ENCODE results near the gene NRL.
"Not testable (repeated sequence)": the region's sequence is repeated elsewhere in the genome, so short reads cannot be mapped to it uniquely, and the experiment has no call there.

Gene NRL

DNA sequence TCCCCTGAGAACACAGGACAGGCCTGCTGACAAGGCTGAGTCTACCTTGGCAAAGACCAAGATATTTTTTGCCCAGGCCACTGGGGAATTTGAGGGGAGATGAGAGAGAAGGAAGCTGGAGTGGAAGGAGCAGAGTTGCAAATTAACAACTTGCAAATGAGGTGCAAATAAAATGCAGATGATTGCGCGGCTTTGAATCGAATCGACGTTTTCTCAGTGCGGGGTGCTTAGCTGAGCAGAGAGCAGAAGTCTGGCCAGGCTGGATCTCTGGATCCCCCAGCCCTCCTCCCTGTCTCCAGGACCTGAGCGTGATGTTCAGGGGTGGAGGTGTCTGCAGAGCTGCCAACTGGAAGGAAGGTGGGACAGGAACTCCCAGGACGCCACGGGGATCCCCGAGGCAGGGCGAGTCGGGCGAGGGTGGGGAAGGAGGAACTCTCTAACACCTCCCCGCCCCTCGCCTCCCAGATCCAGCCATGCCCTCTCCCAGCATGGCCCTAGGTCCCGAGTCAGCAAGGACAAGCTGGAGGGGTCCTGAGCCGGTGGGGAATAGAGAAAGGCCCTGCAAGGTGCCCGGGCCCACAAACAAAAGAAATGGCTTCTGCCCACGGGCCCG is 63.5 kb downstream of the NRL start:
- DNase-seq: no peak

DNA sequence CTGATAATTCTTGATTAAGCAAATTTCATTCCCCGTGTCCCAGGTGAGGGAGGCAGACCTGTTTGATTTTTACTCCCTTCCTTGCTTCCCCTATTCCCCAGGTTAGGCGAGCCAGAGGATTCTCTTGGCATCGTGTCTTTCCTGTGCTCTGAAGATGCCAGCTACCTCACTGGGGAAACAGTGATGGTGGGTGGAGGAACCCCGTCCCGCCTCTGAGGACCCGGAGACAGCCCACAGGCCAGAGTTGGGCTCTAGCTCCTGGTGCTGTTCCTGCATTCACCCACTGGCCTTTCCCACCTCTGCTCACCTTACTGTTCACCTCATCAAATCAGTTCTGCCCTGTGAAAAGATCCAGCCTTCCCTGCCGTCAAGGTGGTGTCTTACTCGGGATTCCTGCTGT is 64.0 kb downstream of the NRL start:
- not testable (repeated sequence) for DNase-seq

DNA sequence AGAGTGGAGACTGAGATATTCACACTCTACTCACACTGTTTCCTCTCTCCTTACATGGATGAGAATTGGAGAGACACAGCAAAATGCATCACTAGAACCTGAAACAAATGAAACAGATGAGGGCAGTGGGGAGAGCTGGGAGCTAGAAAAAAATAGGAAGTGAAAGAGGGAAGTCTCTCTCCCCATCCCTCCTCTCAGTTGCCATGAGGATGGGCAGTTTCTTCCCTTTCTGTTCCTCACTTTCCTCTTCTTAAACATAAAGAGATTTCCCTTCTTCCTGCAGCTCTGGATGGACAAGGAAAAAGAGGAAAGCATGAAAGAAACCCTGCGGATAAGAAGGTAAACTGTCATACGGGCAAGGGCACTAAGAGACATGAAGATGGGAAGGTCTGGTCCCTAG is 65.7 kb downstream of the NRL start:
- not testable (repeated sequence) for DNase-seq

DNA sequence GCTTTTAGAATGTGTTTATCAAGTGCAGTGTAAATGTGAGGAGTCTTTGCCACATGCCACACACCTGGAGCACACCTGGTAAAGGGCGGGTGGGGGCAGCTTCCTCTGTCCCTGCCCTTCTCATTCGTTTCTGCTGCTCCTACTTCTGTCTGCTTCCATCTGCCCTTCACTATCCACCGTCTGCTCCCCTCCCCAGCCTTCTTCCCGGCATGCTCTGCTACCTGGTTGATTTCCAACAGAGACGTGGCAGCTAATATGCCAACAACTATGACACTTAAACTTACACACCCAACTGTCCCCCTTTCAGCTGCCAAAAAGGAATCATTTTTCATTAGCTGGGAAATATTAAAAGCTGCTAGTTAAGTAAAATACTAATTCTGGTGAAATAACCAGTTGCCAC is 72.0 kb downstream of the NRL start:
- no peak for DNase-seq

DNA sequence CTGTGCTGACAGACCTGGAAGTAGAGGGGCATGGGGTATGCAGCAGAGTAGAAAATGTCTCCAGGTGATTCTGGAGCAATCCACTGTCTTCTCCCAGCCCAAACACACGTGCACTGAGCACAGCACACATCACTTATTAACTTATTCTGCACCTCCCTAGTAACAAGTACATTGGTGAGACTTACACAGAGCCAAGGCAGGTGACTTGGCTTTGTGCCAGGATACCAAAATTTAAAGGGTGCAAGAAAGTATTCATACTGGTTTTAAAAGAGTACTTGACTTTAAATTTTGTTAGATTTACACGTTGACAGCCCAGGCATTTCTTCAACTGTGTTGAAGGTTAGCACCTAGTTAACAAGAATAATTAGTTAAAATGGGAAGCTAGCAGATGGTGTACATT is 74.1 kb downstream of the NRL start:
- no peak for DNase-seq

DNA sequence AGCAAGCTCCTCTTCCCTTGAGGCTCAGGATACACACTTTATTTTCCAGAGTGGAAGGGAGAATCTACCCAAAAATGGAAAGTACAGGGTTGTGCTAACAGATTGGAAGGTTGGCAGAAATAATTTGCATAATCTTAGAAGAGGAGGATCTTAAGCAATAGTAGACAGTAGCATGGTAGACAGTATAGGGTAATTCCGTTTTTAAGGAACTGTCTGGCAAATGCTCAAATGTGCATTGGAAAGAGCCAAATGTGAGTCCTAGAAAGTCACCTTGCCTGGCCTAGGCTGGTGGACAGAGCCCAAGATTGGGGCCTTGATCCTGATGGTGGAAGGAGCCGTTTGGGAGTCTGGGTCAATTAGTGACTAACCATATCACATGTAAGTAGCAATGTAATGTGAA is 76.1 kb downstream of the NRL start:
- no peak for DNase-seq

DNA sequence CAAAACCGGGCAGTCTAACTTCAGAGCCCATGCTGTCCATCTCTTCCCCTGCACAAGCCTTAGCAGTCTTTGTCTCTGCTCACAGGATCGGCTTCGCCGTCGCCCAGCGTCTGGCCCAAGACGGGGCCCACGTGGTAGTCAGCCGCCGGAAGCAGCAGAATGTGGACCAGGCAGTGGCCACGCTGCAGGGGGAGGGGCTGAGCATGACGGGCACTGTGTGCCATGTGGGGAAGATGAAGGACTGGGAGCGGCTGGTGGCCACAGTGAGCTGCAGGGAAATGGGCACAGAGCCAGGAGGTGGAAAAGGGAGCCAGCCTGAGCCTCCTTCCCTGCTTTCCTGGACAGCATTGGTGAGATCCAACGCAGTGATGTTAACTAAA is 77.1 kb downstream of the NRL start:
- DNase-seq: no peak

DNA sequence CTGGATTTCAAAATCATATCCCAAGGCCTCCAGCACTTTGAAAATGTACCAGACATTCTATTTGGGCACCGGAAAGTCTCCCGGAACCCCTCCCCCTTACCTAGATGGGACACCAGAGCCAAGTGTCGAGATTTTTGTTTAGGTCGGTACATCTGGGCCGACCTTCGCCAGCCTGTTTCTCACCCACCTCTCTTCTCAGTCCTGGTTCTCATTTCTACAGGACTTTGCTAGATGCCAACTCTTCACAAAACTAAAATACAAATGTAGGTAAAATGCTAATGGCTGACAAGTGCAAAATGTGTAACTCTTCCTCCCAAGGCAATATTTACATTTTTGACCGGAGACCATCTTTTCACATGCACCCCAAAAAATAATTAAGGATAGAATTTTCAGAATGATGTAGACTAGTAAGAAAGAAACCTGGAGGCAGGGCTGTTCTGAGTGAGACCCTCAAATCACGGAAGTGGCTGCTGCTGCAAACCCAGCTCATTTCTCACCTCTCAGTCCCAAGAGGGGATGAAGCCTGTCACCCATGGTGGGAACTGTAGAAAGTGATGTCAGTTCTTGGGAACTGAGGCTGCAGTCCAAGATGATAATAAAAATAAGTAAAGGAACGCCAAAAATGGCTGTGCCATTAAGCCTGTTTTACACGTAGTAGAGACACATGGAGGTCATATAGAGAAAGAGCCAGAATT is 77.6 kb downstream of the NRL start:
- DNase-seq: not testable (repeated sequence)

DNA sequence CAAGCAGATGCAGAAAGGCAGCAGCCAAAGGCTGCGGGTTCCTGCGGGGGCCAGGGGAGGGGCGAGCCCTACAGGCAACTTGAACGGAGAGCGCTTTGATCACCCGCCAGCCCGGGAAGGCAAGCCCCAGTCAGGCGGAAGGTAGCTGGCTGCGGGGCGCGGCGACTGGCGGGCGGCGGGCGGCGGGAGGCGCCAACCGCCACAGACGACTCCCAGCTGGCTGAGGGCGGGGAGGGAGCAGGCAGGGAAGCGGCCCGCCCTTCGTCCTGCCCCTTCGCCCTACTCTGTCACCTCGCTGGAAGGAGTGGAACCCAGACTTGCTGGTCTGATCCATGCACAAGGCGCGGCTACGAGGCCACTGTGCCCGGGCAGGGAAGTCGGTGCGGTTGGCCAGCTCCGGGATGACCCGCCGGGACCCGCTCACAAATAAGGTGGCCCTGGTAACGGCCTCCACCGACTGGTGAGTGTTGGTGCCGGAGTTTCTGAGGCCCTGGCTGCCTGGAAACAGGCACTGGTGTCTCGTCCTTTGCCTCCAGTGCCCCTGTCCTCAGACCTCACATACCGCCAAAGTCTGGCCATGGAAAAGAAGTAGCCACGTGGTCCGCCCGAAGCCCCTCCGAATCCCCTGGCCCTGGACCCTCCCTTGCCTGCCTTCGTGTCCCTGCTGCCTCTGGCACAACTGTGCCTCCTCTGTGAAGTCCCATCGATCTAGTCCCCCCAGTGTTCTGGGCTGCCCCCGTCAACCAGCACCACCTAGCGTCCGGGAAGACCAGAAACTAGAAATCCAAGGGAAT is 78.4 kb downstream of the NRL start:
- peak; percentile 36 to 81 for DNase-seq

DNA sequence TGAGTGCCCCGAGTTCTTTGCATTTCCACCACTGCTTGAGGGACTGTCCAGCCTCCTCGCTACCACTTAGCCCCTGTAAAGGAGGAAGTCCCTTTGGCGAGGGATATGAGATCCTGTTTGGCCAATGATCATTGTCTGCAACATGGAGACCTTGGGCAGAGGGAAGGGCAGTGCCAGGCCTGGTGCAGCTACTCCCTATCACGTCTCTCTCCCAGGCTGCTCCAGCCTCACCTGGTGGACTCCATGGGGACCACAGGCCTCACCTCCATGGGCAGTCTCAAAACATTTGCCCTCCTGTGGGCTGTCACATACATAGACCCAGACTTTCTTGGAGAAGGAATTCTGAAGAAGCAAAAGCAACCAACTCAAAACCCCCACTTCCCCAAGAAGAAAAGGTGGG is 79.0 kb downstream of the NRL start:
- DNase-seq: not testable (repeated sequence)

DNA sequence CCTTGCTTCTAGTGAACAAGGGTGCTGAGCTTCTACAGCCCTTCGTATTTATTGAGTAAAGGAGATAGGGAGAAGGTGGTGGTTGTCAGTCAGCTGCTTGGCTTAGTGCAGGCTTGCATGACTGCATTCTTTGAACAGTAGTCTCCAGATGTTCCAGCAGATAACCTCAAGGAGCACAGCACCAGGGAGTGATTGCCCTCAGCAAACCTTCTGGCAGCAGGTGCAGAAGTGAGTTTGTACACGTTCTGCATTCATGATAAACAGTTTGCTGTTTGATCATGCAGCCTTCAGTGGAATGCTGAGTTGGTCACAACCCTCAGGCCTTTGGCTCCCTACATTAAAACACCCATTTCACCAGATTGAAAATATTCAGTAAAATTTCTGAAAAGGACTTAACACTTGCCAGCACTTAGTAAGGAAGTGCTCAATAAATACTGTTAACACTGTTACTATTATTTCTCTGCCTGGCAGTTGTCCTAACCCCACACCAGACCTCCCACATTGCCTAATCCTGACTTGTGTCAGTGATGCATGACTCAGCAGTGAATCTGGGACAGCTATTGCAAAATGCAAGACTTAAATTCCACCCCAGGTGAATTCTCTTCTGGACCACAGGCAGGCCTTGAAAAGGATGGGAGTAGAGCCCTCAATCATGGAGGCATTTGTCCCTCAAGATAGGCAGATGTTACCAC is 81.9 kb downstream of the NRL start:
- no peak for DNase-seq

DNA sequence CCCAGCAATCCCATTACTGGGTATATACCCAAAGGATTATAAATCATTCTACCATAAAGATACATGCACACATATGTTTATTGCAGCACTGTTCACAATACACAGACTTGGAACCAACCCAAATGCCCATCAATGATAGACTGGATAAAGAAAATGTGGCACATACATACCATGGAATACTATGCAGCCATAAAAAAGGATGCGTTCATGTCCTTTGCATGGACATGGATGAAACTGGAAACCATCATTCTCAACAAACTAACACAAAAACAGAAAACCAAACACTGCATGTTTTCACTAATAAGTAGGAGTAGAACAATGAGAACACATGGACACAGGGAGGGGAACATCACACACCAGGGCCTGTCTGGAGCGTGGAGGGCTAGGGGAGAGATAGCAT is 83.4 kb downstream of the NRL start:
- not testable (repeated sequence) for DNase-seq

DNA sequence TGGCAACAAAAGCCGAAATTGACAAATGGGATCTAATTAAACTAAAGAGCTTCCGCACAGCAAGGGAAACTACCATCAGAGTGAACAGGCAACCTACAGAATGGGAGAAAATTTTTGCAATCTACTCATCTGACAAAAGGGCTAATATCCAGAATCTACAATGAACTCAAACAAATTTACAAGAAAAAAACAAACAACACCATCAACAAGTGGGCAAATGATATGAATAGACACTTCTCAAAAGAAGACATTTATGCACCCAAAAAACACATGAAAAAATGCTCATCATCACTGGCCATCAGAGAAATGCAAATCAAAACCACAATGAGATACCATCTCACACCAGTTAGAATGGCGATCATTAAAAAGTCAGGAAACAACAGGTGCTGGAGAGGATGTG is 85.1 kb downstream of the NRL start:
- not testable (repeated sequence) for DNase-seq

Data from SW 1271 (cell line).